Common myeloid progenitor, CD34-positive (primary cell): ENCODE data around the gene MYORG.

ENCODE experiments used
- CTCF ChIA-PET: fragments of 350-600 bp; sonication (Branson Sonifier 250); formaldehyde crosslinking; loops from one replicate; lab custom pipeline; 2021; ENCODE audit warnings: antibody characterized with exemption; lab: Charles Lee
- POLR2A ChIA-PET: fragments of 350-600 bp; sonication (Branson Sonifier 250); formaldehyde crosslinking; loops from one replicate; lab custom pipeline; 2021; ENCODE audit warnings: antibody characterized with exemption; lab: Charles Lee
- DNase-seq, 3 donors: peaks; one replicate each; pipeline versions ENCODE4 v3.0.0 to v3.0.0-alpha.2; 2013
- H3K27ac ChIP-seq, 2 experiments: 1 replicate in 1 of 2; 2 replicates in 1 of 2; pipeline ENCODE4 v1.7.0; 2013; ENCODE audit warnings: inconsistent platforms in 2 of 2, low read length in 2 of 2, mild to moderate bottlenecking in 2 of 2, low read depth in 1 of 2, moderate library complexity in 1 of 2; ENCODE audit not compliant: severe bottlenecking in 2 of 2, insufficient read depth in 1 of 2, poor library complexity in 1 of 2
- H3K27me3 ChIP-seq, 5 experiments: replicated peaks in 2 of 5; 1 replicate in 3 of 5; 2 replicates in 2 of 5; pipeline versions ENCODE4 v1.6.1 to v1.7.0; 2013; ENCODE audit warnings: low read length in 4 of 5, mild to moderate bottlenecking in 2 of 5, moderate library complexity in 2 of 5, inconsistent platforms in 1 of 5; ENCODE audit not compliant: insufficient read depth in 5 of 5, control insufficient read depth in 4 of 5
- H3K36me3 ChIP-seq, 4 experiments: 1 replicate in 2 of 4; 2 replicates in 2 of 4; pipeline versions ENCODE4 v1.6.1 to v1.7.0; 2013; ENCODE audit warnings: low read length in 3 of 4, control low read depth in 1 of 4, mild to moderate bottlenecking in 1 of 4; ENCODE audit not compliant: control insufficient read depth in 4 of 4, insufficient read depth in 4 of 4
- H3K4me1 ChIP-seq, 4 experiments: 1 replicate in 3 of 4; 2 replicates in 1 of 4; pipeline versions ENCODE4 v1.6.1 to v1.7.1; 2013; ENCODE audit warnings: low read length in 3 of 4, mild to moderate bottlenecking in 3 of 4, control low read depth in 1 of 4, inconsistent platforms in 1 of 4, moderate library complexity in 1 of 4; ENCODE audit not compliant: control insufficient read depth in 4 of 4, insufficient read depth in 4 of 4; ENCODE audit errors: control extremely low read depth in 1 of 4
- H3K4me3 ChIP-seq, 7 experiments: 1 replicate in 4 of 7; 2 replicates in 3 of 7; pipeline versions ENCODE4 v1.5.1 to v1.7.0; 2013; ENCODE audit warnings: mild to moderate bottlenecking in 7 of 7, low read length in 6 of 7, moderate library complexity in 6 of 7, inconsistent platforms in 2 of 7, low read depth in 2 of 7, control low read depth in 1 of 7; ENCODE audit not compliant: insufficient read depth in 4 of 7, control insufficient read depth in 1 of 7; ENCODE audit errors: extremely low read depth in 1 of 7
- H3K9me3 ChIP-seq, 5 experiments: 1 replicate in 4 of 5; 2 replicates in 1 of 5; pipeline versions ENCODE4 v1.6.1 to v1.7.1; 2013; ENCODE audit warnings: low read length in 4 of 5, mild to moderate bottlenecking in 2 of 5, inconsistent platforms in 1 of 5, low read depth in 1 of 5, moderate library complexity in 1 of 5; ENCODE audit not compliant: control insufficient read depth in 4 of 5, insufficient read depth in 2 of 5; ENCODE audit errors: control extremely low read depth in 1 of 5
- WGBS: methylation state at CpG from one replicate; pipeline ENCODE4 v1.1.5; 2013; ENCODE audit not compliant: insufficient coverage; 5-methylcytosine and 5-hydroxymethylcytosine counted together

The MYORG gene

DNA sequence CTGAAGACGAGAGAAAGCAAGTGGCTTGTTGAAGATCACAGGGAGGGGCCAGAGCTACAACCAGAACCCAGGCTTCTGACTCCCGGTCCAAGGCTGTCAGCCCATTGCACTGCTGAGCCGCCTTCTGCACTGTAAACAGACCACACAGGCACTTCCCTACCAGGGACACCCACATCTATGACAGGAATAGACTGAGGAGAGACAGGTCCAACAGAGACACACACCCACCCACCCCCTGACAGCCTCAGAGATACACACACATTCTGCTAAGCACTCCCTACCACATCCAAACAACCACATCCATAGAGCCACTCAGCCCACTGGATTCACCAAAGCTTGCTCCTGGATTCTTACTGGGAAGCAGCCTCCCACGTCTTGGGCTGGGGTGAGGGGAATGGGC, 23.0 kb upstream of the MYORG start:
- ChIA-PET POLR2A (no interaction called here), CTCF (interaction anchor here (1.4 kb wide), 1 partner anchor 67 kb away, joined by 3 read pairs; no protein-coding TSS in a partner anchor)
- Histone ChIP-seq H3K36me3 (peaks cover 0 to 19% (median 2%) of the 10 kb centered on the region in 4 experiments), H3K9me3 (no peaks in the 10 kb centered on the region), H3K27ac (no peak overlapping the region), H3K27me3 (no peaks in the 10 kb centered on the region), H3K4me3 (no peak overlapping the region), H3K4me1 (peaks cover 0 to 5% (median 2%) of the 10 kb centered on the region in 4 experiments)
- no peak for DNase-seq
- 100% methylated on average over 2 of the region's 4 CpGs for WGBS

DNA sequence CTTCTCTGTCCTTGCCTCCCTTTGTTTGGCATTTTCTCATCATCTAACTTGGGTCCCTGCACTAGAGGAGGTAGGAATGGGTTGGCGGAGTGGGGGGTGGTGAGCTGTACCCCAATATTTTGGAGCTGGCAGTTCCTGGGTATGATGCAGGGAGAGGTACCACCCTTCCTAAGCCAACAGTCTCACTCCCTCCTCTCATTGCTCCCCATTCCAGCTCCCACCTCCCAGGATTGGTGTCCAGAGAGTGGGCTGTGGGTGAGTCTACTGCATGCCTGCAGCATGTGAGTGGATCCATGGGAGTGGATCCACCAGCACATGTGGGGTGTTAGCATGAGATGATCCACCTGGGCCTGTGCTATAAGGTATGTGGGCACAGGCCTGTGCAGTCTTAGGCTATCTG, 22.2 kb upstream of the MYORG start:
- no peaks in the 10 kb centered on the region for H3K9me3 ChIP-seq
- peaks cover 0 to 5% (median 2%) of the 10 kb centered on the region in 4 experiments for H3K4me1 ChIP-seq
- no peak overlapping the region for H3K27ac ChIP-seq
- CTCF ChIA-PET: interaction anchor here (1.0 to 1.4 kb wide), 3 partner anchors 17 to 126 kb away, joined by 3 to 4 read pairs (median 3); no protein-coding TSS in a partner anchor
- no CpG with 5 or more reads among the region's 1 CpG for WGBS
- no peaks in the 10 kb centered on the region for H3K27me3 ChIP-seq
- POLR2A ChIA-PET: no interaction called here
- no peak for DNase-seq
- no peak overlapping the region for H3K4me3 ChIP-seq
- peaks cover 0 to 19% (median 2%) of the 10 kb centered on the region in 4 experiments for H3K36me3 ChIP-seq

DNA sequence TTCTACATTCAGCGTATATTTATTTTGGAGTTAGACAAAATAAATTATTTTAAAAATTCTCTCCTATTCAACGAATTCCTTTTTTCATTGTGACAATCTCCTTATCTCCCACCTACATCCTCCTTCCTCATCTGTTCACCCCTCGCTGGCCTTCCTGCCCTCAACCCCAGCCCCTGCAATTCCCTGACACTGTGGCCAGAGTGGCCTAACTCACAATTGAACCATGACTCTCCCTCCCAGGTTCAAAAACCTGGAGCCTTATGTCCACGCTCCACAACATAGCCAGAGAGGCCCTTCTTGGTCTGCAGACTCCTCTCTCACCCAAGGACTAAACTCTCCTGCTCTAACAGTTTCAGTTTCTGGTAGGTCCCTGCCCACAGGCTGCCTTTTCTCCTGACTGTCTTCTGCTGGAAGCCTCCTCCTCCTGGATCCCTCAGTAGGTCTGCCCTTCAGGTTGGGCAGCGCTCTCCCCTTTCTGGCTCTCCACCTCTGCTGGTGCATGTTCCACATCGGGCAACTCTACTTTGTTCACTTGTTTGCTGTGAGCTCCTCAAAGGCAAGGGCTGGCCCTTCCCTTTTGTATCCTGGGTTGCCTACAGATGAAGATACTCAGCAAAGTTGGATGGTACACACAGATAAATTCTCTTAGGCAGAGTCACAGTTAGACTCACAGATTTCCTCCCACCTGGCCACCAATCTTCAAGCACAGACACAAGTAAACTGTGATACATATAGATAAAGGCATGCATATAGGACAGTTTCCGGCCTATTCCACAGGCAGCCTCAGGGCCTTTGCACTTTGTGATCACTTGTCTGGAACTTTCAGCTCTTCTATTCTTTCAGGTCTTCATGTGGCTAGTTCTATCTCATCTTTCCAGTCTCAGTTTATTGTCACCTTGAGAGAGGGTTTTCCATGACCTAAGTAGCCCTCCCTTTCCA, 19.8 kb upstream of the MYORG start:
- H3K4me1 ChIP-seq: peaks cover 0 to 5% (median 2%) of the 10 kb centered on the region in 4 experiments
- no peaks in the 10 kb centered on the region for H3K27me3 ChIP-seq
- WGBS: 72% methylated on average over 3 of the region's 7 CpGs
- no peak overlapping the region for H3K27ac ChIP-seq
- H3K9me3 ChIP-seq: no peaks in the 10 kb centered on the region
- POLR2A ChIA-PET: no interaction called here
- CTCF ChIA-PET: no interaction called here
- no peak overlapping the region for H3K4me3 ChIP-seq
- no peak for DNase-seq
- peaks cover 0 to 5% (median 2%) of the 10 kb centered on the region in 4 experiments for H3K36me3 ChIP-seq

DNA sequence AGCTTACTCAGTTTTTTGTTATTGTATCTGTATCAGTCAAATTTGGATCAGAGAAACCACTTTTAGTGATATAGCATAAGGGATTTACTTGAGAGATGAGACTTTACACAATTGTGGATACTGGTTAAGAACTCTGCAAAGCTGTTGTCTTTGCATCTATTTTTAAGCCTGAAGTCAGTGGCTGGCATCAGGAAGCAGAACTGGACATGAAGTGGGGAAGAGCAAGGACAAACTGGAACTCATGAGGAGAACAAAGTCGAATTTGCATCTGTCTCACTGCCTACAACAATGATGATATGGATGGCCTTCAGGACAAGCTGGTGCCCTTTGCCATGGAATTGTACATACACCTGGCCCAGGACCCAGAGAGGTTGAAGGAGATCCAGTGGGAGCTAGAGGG, 15.8 kb upstream of the MYORG start:
- ChIA-PET CTCF (interaction anchor here (1.0 to 3.6 kb wide), 3 partner anchors 11 to 217 kb away, joined by 3 to 12 read pairs (median 9); no protein-coding TSS in a partner anchor), POLR2A (no interaction called here)
- DNase-seq: no peak
- WGBS: 100% methylated on average over 1 of the region's 1 CpG
- Histone ChIP-seq H3K27ac (no peak overlapping the region), H3K4me1 (peaks cover 0 to 5% (median 2%) of the 10 kb centered on the region in 4 experiments), H3K36me3 (no peaks in the 10 kb centered on the region), H3K27me3 (peaks cover 0 to 2% (median 0%) of the 10 kb centered on the region in 5 experiments), H3K9me3 (no peaks in the 10 kb centered on the region), H3K4me3 (no peak overlapping the region)

DNA sequence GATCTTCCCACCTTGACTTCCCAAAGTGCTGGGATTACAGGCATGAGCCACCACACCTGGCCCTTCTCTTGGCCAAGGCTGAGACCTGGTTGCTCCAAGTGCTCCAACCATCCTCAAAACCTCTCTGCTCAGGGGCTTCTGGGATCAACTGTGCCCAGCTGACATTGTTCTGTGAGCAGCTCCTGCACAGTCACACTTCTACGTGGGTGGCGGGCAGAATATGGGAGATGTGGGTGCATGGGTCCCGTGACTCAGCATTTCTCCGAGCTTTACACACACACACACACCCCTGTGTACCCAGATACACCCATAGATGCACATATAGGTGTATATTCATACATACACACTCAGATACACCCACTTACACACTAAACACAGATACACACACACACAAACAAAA, 10.5 kb upstream of the MYORG start:
- 80% methylated on average over 1 of the region's 4 CpGs for WGBS
- Histone ChIP-seq H3K27me3 (peaks cover 0 to 6% (median 0%) of the 10 kb centered on the region in 5 experiments), H3K27ac (no peak overlapping the region), H3K4me1 (no peaks in the 10 kb centered on the region), H3K36me3 (no peaks in the 10 kb centered on the region), H3K4me3 (no peak overlapping the region), H3K9me3 (no peaks in the 10 kb centered on the region)
- CTCF ChIA-PET: interaction anchor here (3.7 kb wide), 1 partner anchor 9 kb away, joined by 22 read pairs; the partner anchor contains the start of gene MYORG
- no peak for DNase-seq
- POLR2A ChIA-PET: no interaction called here

DNA sequence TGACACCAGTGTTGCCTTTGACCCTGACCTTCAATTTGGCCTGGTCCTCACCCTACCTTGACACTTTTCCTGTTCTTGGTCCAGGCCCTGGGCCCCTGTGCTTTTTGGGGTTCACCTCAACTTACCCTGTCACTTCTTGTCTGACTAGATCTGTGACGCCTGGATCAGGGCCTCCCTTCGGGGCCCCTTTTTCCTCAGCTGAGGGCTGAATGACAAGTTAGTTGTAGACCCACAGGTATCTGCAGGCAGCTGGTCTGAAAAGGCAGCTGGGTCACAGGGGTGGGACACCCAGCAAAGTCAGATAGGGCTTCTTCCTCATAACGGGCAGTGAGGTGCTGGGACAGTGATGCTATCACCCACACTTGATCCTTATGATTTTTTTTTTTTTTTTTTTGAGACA, 10.0 kb upstream of the MYORG start:
- DNase-seq: no peak
- H3K27ac ChIP-seq: no peak overlapping the region
- 89% methylated on average over 3 of the region's 3 CpGs for WGBS
- H3K27me3 ChIP-seq: peaks cover 0 to 6% (median 4%) of the 10 kb centered on the region in 5 experiments
- H3K36me3 ChIP-seq: no peaks in the 10 kb centered on the region
- no peaks in the 10 kb centered on the region for H3K9me3 ChIP-seq
- POLR2A ChIA-PET: no interaction called here
- no peak overlapping the region for H3K4me3 ChIP-seq
- no peaks in the 10 kb centered on the region for H3K4me1 ChIP-seq
- CTCF ChIA-PET: interaction anchor here (3.7 kb wide), 1 partner anchor 9 kb away, joined by 22 read pairs; the partner anchor contains the start of gene MYORG
